ENCODE results near the gene ABCC8. TPM values are rescaled to one million over a fixed set of nuclear protein-coding genes. Genes with fewer than 3 reads are reported as not detected.

Gene ABCC8
- polyA plus RNA-seq, 1 of the 3 experiments (the other 2 are of a cell fraction), result 1.1 TPM

GRCh38 chr11:17471501-17471900 is 5.1 kb downstream of the ABCC8 start:
- DNase-seq, result no peak

More at GRCh38 chr11:17471501-17471900, 5.1 kb downstream of the ABCC8 start:
- ChIA-PET CTCF (interaction anchor here (1.3 to 1.6 kb wide), 3 partner anchors 32 to 88 kb away, joined by 3 to 7 read pairs (median 5); no protein-coding TSS in a partner anchor), POLR2A (no interaction called here)
- H2AFZ ChIP-seq (ENCODE audit: low read depth), result no peak overlapping the region
- peaks cover 0 to 16% of the 10 kb centered on the region in 2 experiments; a peak in 1 of 4 replicates for H3K4me1 ChIP-seq (ENCODE audit: control insufficient read depth in 1 of 2, insufficient read depth in 2 of 2, low read depth in 1 of 2, low read length in 1 of 2)
- H3K9me2 ChIP-seq, result no peaks in the 10 kb centered on the region
- H3K4me3 ChIP-seq (ENCODE audit: low read depth in 2 of 2, low read length in 1 of 2), result no peak overlapping the region
- no peaks in the 10 kb centered on the region for H4K20me1 ChIP-seq (ENCODE audit: insufficient read depth)
- H3K79me2 ChIP-seq (ENCODE audit: insufficient read depth), result no peaks in the 10 kb centered on the region
- H3F3A ChIP-seq (replicated peaks; ENCODE audit: insufficient read depth), result no peaks in the 10 kb centered on the region
- TF ChIP-seq SIN3A (IDR thresholded peaks at IDR 0.05; ENCODE audit: borderline replicate concordance, low read depth, low read length) (no peak), RCOR1 (IDR thresholded peaks at IDR 0.05; ENCODE audit: low read length) (no peak), CHD2 (IDR thresholded peaks at IDR 0.05; ENCODE audit: low read length, partially characterized antibody) (no peak), SMC3 (IDR thresholded peaks at IDR 0.05; ENCODE audit: low read depth, low read length) (no peak), NFIC (IDR thresholded peaks at IDR 0.05; ENCODE audit: borderline replicate concordance) (no peak), MAX (IDR thresholded peaks at IDR 0.05; ENCODE audit: low read depth) (no peak), FOXJ3 (CRISPR knock-in tag; IDR thresholded peaks at IDR 0.05) (no peak), POLR2AphosphoS5 (IDR thresholded peaks at IDR 0.05; ENCODE audit: low read depth, low read length) (no peak), ZBTB33 (IDR thresholded peaks at IDR 0.05; ENCODE audit: borderline replicate concordance, low read depth) (no peak), MXI1 (IDR thresholded peaks at IDR 0.05; ENCODE audit: low read depth, low read length) (no peak), FOSL2 (IDR thresholded peaks at IDR 0.05; ENCODE audit: borderline replicate concordance, low read depth) (no peak), CTCF (IDR thresholded peaks at IDR 0.05) (no peak), TEAD4 (IDR thresholded peaks at IDR 0.05; ENCODE audit: borderline replicate concordance, insufficient read depth) (no peak)
- no peaks in the 10 kb centered on the region for H3K36me3 ChIP-seq (replicated peaks in 1 of 2; ENCODE audit: control insufficient read depth in 1 of 2, insufficient read depth in 2 of 2, low read length in 1 of 2)
- no peaks in the 10 kb centered on the region for H3K9me3 ChIP-seq
- no peak overlapping the region for H3K9ac ChIP-seq
- WGBS (ENCODE audit: low lambda C conversion rate), result 40% methylated on average over 3 of the region's 3 CpGs
- H3K27me3 ChIP-seq (ENCODE audit: insufficient read depth), result peaks cover 21% of the 10 kb centered on the region
- H3K4me2 ChIP-seq, result no peak overlapping the region
- no peak overlapping the region for H3K27ac ChIP-seq (ENCODE audit: low read depth in 2 of 2, low read length in 1 of 2)

Data from SK-N-SH (cell line).